Progenitor cell of endocrine pancreas (in vitro differentiated cells): ENCODE data around the gene PRRG4. TPM values are rescaled to one million over a fixed set of nuclear protein-coding genes. Genes with fewer than 3 reads are reported as not detected.

Source experiments
- DNase-seq: peaks from one replicate; pipeline ENCODE4 v3.0.0; 2021; ENCODE audit warnings: low spot score; ENCODE audit not compliant: unreplicated experiment
- H3K27ac Mint-ChIP-seq: 2 replicates; pipeline ENCODE4 v1.8.0; 2021; ENCODE audit warnings: mild to moderate bottlenecking, moderate library complexity, mixed read lengths
- H3K27me3 Mint-ChIP-seq: 2 replicates; pipeline ENCODE4 v1.8.0; 2021; ENCODE audit warnings: mixed read lengths
- H3K36me3 Mint-ChIP-seq: 2 replicates; pipeline ENCODE4 v1.8.0; 2022; ENCODE audit warnings: mixed read lengths; ENCODE audit not compliant: insufficient read depth
- H3K4me1 Mint-ChIP-seq: 2 replicates; pipeline ENCODE4 v1.8.0; 2021; ENCODE audit warnings: low read depth, mixed read lengths
- H3K4me3 Mint-ChIP-seq: 2 replicates; pipeline ENCODE4 v1.8.0; 2021; ENCODE audit warnings: low read depth, mild to moderate bottlenecking, moderate library complexity, mixed read lengths
- H3K9me3 Mint-ChIP-seq: 2 replicates; pipeline ENCODE4 v1.8.0; 2021; ENCODE audit warnings: low read depth, mixed read lengths
- total RNA-seq: library from RNA; stranded (reverse); gene quantifications from 2 replicates; pipeline ENCODE4 v1.2.1, GENCODE V29; 2021
- TF ChIP-seq, protein P1 (sequence below): fragments of 200-600 bp; sonication (generic); IDR thresholded peaks from one replicate; pipeline ENCODE4 v1.5.0; 2021; ENCODE audit warnings: antibody characterized with exemption, mild to moderate bottlenecking; ENCODE audit not compliant: unreplicated experiment

Gene PRRG4
- total RNA-seq, 1 donor from 2014 or later = 0.67 TPM

DNA sequence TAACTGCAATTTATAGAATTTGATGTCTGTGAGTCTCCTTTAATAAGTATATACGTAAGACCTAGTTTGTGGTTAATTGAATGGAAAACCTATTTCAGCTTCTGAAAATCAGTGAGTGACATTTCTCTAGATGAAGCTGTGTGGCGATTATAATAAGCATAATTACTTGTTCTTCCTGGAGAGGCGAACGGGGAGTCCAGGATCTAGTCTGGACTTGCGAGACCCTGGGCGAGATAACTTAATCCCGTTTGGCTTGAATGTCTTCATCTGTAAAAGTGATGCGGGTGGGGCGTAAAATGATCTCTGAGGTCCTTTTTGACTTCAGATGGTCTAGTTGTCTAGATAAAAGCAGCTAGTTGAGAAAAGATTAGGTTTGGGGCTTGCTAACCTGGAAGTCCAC is 1.1 kb downstream of the PRRG4 start:
- no peak for DNase-seq
- TF ChIP-seq, protein P1, sequence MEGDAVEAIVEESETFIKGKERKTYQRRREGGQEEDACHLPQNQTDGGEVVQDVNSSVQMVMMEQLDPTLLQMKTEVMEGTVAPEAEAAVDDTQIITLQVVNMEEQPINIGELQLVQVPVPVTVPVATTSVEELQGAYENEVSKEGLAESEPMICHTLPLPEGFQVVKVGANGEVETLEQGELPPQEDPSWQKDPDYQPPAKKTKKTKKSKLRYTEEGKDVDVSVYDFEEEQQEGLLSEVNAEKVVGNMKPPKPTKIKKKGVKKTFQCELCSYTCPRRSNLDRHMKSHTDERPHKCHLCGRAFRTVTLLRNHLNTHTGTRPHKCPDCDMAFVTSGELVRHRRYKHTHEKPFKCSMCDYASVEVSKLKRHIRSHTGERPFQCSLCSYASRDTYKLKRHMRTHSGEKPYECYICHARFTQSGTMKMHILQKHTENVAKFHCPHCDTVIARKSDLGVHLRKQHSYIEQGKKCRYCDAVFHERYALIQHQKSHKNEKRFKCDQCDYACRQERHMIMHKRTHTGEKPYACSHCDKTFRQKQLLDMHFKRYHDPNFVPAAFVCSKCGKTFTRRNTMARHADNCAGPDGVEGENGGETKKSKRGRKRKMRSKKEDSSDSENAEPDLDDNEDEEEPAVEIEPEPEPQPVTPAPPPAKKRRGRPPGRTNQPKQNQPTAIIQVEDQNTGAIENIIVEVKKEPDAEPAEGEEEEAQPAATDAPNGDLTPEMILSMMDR = no peak
- Mint-ChIP-seq H3K27ac (no peak overlapping the region), H3K9me3 (no peaks in the 10 kb centered on the region), H3K36me3 (no peaks in the 10 kb centered on the region), H3K4me3 (peak overlapping the region; percentile 82), H3K4me1 (peaks cover 6% of the 10 kb centered on the region), H3K27me3 (peaks cover 51% of the 10 kb centered on the region)

DNA sequence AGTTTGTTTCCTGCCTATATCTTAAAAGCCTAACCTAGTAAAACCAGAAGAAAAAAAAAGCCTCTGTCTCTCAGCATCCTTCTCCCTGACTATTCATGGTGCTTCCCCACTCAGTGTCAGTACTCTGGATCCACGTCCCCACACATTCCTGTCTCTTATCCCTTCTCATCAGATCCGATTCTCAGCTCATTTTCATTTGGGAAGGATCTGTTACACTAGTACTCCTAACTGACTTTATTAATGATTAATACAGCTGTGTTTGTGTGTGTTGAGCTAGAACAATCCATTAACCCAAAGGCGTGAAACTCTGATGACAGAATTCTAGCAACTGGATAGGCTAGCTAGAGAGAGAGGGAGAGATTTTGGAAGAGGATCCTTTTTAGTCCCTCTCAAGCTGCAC is 1.5 kb downstream of the PRRG4 start:
- Mint-ChIP-seq H3K27me3 (peaks cover 51% of the 10 kb centered on the region), H3K4me3 (peak overlapping the region; percentile 82), H3K9me3 (no peaks in the 10 kb centered on the region), H3K4me1 (peaks cover 6% of the 10 kb centered on the region), H3K27ac (no peak overlapping the region), H3K36me3 (no peaks in the 10 kb centered on the region)
- DNase-seq = no peak
- TF ChIP-seq, protein P1 = no peak

DNA sequence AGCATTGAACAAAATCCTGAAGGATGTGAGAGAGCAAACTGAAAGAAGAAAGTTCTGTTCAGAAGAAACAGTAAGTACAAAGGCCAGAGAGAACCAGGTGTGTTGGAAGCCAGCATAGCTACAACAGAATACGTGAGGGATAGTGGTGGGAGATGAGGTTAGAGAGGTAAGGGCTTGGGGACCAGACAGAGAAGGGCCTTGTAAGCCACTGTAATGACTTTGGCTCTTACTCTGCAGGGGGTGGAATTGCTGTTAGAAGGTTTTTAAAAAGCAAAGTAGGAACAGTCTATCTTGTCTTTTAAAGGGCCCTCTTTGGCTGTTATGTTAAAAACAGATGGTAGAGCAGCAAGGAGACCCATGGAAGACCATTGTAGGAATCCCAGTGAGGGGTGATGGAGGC is 4.2 kb downstream of the PRRG4 start:
- TF ChIP-seq, protein P1 = no peak
- Mint-ChIP-seq H3K36me3 (no peaks in the 10 kb centered on the region), H3K4me1 (peaks cover 6% of the 10 kb centered on the region), H3K9me3 (no peaks in the 10 kb centered on the region), H3K4me3 (no peak overlapping the region), H3K27me3 (peaks cover 34% of the 10 kb centered on the region), H3K27ac (no peak overlapping the region)
- no peak for DNase-seq

DNA sequence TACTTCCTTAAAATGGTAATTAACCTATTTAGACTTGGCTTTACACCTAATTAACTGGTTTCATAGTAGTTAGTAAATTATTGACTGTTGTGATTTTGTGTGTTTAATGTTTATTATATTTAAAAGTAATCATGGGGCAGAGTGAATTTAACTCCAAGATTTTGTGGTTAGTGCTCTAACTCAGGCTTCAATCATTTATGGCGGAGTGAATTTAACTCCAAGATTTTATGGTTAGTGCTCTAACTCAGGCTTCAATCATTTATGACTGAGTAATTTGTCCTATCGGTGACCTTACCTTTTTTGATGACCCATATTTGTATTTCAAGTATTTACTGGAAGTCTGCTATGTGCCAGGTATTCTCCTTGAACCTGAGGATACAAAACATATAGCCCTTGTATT is 7.2 kb downstream of the PRRG4 start:
- H3K9me3 Mint-ChIP-seq = no peaks in the 10 kb centered on the region
- no peaks in the 10 kb centered on the region for H3K4me1 Mint-ChIP-seq
- H3K27ac Mint-ChIP-seq = no peak overlapping the region
- H3K27me3 Mint-ChIP-seq = peaks cover 16% of the 10 kb centered on the region
- TF ChIP-seq, protein P1 = no peak
- H3K4me3 Mint-ChIP-seq = no peak overlapping the region
- no peak for DNase-seq
- H3K36me3 Mint-ChIP-seq = no peaks in the 10 kb centered on the region

DNA sequence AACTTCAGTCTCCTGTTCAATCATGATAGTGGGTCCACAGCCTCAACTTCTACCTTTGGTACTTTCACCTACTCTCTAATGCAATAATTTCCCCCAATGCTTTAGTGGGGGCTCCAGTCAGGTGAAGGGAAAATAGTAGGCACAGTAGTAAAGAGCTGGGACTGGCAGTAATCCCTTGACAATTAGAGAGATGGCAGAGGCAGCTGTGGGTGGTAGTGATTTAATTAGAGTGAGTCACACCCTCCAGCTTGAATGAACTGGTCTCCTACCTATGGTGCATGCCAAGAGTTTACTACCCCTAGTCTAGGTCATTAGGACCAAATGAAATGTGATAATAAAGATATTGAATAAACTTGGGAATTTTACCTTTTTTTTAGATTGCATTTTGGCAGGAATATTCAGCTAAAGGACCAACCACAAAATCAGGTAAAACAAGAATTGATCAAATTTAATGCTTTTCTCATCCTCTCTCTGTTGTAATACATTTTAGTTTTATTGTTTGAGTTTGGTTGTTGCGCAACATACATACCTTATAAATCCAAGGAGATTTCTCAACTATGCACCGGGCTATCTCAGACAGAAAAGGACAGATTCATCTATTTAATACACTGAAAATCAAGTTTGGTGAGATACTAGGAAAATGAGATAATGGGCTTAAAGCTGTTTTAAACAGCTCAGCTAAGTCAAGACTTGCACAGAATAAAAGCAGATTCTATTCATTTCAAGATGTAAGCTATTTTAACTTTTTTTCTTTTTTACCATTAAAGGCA is 9.0 kb downstream of the PRRG4 start:
- Mint-ChIP-seq H3K4me3 (no peak overlapping the region), H3K36me3 (no peaks in the 10 kb centered on the region), H3K9me3 (no peaks in the 10 kb centered on the region), H3K4me1 (no peaks in the 10 kb centered on the region), H3K27ac (no peak overlapping the region), H3K27me3 (peaks cover 3% of the 10 kb centered on the region)
- TF ChIP-seq, protein P1 = no peak
- DNase-seq = no peak
